Left lung (tissue), 10 donors: Measurements from ENCODE around the gene GAS2. TPM values are rescaled to one million over a fixed set of nuclear protein-coding genes. Genes with fewer than 3 reads are reported as not detected.

ENCODE experiments used
- ATAC-seq: fragments of 200-7000 bp; cut with Tn5 transposase; one replicate; pipeline ENCODE4 v1.9.1; 2020; ENCODE audit warnings: moderate library complexity
- DNase-seq, 4 donors: peaks; one replicate each; pipeline ENCODE4 v3.0.0-alpha.2; 2013 to 2020
- H3K27ac ChIP-seq, 2 donors: fragments of 200-600 bp; sonication (generic) in 1 of 2; one replicate each; pipeline versions ENCODE4 v1.5.0 to v1.8.0; 2020 to 2021
- H3K27me3 ChIP-seq, 2 donors: fragments of 200-600 bp; sonication (generic) in 1 of 2; one replicate each; pipeline versions ENCODE4 v1.5.0 to v1.8.0; 2020 to 2021
- H3K36me3 ChIP-seq, 2 donors: fragments of 200-600 bp; sonication (generic) in 1 of 2; one replicate each; pipeline versions ENCODE4 v1.5.0 to v1.8.0; 2020 to 2021
- H3K4me1 ChIP-seq, 2 donors: fragments of 200-600 bp; one replicate each; pipeline ENCODE4 v1.8.0; 2021
- H3K4me3 ChIP-seq, 2 donors: fragments of 200-600 bp; sonication (generic) in 1 of 2; one replicate each; pipeline versions ENCODE4 v1.5.0 to v1.8.0; 2020 to 2021; ENCODE audit warnings: mild to moderate bottlenecking in 1 of 2
- H3K9me3 ChIP-seq, 2 donors: fragments of 200-600 bp; sonication (generic) in 1 of 2; one replicate each; pipeline versions ENCODE4 v1.5.0 to v1.8.0; 2020 to 2021
- intact Hi-C, 2 donors: fragments of 100-400 bp; cut with DNase I; formaldehyde crosslinking; loops; one replicate each; pipeline versions ENCODE4 v1.11.2 to v1.14.2; 2022
- polyA plus RNA-seq, 6 donors: library from polyadenylated mRNA; unstranded; fragments of 120-200 nt; gene quantifications; one replicate each; pipeline ENCODE4 v1.2.1, GENCODE V29; 2013; ENCODE audit not compliant: insufficient read length in 6 of 6
- total RNA-seq, 2 donors: library from RNA; stranded (reverse); fragmentation: NEBNext Ultra II Directional; extraction: Animal tissue kit (Norgen Biotek cat#: 25700); gene quantifications; one replicate each; pipeline ENCODE4 v1.2.1, GENCODE V29; 2021
- TF ChIP-seq, protein P1 (sequence below), 2 donors: fragments of 200-600 bp; sonication (generic) in 1 of 2; IDR thresholded peaks; one replicate each; pipeline versions ENCODE4 v1.5.0 to v1.8.0; 2021; ENCODE audit warnings: antibody characterized with exemption in 2 of 2
- donor health status: DM: no; HTN: yes; CAD: no.
- donor health status: DM: no; HTN: no; CAD: no.

The GAS2 gene
- total and polyA plus RNA-seq, 8 donors: 0.96 to 12.0 (median 9.7) TPM

DNA sequence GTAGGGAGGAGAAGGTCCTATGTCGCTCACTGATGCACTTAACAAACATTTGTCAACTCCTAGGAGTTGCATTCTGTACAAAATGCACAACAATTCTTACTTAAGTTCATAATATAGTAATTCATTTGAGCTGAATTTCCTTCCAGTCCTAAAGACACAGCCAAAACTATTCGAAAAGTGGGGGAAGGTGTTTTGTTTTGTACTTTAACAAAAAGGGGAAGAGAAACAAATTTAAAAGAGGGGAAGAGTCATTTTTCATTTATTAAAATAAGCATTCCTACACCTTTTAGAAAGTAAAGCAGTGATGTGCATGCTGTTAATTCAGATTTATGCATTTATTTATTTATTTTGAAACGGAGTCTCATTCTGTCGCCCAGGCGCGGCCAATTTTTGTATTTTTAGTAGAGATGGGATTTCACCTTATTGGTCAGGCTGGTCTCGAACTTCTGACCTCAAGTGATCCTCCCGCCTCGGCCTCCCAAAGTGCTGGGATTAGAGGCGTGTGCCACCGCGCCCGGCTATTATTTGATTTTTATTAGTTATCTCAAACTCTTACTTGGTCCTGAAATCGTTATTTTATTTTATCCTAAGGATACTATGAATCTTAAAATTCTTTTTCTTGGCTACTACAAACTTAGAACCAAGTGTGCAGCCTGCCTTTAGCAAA lies 39.7 kb upstream of the GAS2 start:
- Histone ChIP-seq H3K9me3 (no peaks in the 10 kb centered on the region), H3K4me1 (peaks cover 6 to 15% of the 10 kb centered on the region in 2 donors), H3K27ac (peak overlapping the region; percentile 87 to 91), H3K27me3 (no peaks in the 10 kb centered on the region), H3K36me3 (no peaks in the 10 kb centered on the region), H3K4me3 (peak overlapping the region in 1 of 2 donors; percentile 71)
- ATAC-seq (no peak), DNase-seq (peak in 1 of 4 donors; percentile 4)
- intact Hi-C loops: no loop called here
- TF ChIP-seq, protein P1, sequence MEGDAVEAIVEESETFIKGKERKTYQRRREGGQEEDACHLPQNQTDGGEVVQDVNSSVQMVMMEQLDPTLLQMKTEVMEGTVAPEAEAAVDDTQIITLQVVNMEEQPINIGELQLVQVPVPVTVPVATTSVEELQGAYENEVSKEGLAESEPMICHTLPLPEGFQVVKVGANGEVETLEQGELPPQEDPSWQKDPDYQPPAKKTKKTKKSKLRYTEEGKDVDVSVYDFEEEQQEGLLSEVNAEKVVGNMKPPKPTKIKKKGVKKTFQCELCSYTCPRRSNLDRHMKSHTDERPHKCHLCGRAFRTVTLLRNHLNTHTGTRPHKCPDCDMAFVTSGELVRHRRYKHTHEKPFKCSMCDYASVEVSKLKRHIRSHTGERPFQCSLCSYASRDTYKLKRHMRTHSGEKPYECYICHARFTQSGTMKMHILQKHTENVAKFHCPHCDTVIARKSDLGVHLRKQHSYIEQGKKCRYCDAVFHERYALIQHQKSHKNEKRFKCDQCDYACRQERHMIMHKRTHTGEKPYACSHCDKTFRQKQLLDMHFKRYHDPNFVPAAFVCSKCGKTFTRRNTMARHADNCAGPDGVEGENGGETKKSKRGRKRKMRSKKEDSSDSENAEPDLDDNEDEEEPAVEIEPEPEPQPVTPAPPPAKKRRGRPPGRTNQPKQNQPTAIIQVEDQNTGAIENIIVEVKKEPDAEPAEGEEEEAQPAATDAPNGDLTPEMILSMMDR (IDR thresholded peaks at IDR 0.05): no peak

DNA sequence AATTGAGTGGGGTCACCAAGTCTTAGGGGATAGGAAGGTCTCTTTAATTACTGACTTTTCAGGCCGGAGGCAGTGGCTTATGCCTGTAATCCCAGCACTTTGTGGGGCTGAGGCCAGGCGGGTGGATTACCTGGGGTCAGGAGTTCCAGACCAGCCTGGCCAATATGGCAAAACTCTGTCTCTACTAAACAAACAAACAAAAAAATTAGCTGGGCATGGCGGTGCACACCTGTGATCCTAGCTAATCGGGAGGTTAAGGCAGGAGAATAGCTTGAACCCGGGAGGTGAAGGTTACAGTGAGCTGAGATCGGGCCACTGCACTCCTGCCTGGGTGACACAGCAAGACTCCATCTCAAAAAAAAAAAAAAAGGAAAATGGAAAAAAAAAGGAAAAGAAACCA lies 39.0 kb upstream of the GAS2 start:
- ATAC-seq (no peak), DNase-seq (no peak)
- intact Hi-C loops: no loop called here
- TF ChIP-seq, protein P1 (IDR thresholded peaks at IDR 0.05): no peak
- peaks cover 6 to 15% of the 10 kb centered on the region in 2 donors for H3K4me1 ChIP-seq
- H3K27me3 ChIP-seq: no peaks in the 10 kb centered on the region
- no peak overlapping the region for H3K4me3 ChIP-seq
- no peaks in the 10 kb centered on the region for H3K9me3 ChIP-seq
- H3K27ac ChIP-seq: no peak overlapping the region
- H3K36me3 ChIP-seq: no peaks in the 10 kb centered on the region

DNA sequence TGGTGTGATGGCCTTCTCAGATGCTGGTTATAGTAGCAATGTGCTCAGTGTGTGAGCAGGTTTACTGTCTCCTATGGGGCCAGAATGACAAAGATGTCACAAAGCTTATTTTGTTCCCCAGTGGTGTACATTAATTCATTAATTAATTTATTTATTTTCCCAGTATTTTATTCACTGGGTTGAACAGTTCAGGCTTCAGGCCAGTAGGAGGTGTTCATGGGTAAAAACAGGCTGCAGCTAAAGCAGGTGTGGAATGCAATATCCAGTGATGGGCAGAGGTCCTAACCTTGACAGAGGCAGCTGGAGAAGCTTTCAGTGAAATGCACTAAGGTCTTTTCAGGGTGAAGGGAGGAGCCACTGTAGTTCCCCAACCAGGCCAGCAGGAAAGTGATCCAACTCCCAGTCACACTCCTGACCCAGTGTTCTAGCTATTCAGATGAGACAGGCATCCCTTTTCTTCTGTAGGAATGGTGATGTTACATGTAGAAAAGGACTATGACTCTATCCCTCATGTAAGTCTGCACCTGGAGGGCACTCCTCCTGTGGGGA lies 33.0 kb upstream of the GAS2 start:
- TF ChIP-seq, protein P1 (IDR thresholded peaks at IDR 0.05): no peak
- Histone ChIP-seq H3K4me1 (no peaks in the 10 kb centered on the region), H3K27me3 (no peaks in the 10 kb centered on the region), H3K36me3 (no peaks in the 10 kb centered on the region), H3K9me3 (no peaks in the 10 kb centered on the region), H3K4me3 (no peak overlapping the region), H3K27ac (no peak overlapping the region)
- ATAC-seq: no peak
- DNase-seq: no peak
- intact Hi-C loops: no loop called here

DNA sequence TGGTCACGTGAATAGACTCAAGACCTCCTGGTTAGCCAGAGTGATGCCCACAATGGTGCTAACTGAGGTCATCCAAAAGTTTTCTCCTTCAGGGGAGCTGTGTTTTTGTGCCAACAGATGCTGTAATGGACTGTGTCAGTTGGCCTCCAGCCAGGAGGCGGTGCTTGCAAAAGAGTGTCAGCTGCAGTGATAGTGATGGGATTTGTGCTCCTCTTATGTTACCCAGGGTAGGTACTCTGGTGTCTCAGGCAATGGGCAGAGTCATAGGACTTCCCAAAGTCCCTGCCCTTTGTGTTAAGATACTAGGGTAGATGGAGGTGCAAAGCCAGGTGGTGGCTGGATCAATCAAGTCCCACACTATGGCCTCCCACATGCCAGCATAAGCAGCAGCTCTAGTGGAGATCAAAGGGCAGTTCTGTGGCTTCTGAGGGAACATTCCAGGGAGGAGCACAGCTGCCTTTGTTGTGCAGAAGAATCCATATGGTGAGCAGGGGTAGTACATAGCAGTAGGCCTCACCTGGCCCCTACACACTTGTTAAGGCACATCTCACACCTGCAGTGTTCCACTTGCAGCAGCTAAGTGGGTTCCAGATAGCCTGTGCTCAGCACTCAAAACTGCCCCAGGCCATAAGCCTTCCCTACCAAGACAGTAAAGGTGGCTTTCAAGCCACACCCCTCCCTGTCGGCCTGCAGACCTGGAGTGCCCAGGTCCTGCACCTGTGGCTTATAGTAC lies 31.3 kb upstream of the GAS2 start:
- Histone ChIP-seq H3K9me3 (no peaks in the 10 kb centered on the region), H3K27me3 (no peaks in the 10 kb centered on the region), H3K4me1 (no peaks in the 10 kb centered on the region), H3K4me3 (no peak overlapping the region), H3K27ac (no peak overlapping the region), H3K36me3 (no peaks in the 10 kb centered on the region)
- TF ChIP-seq, protein P1 (IDR thresholded peaks at IDR 0.05): no peak
- DNase-seq (peak in 1 of 4 donors; percentile 7), ATAC-seq (no peak)
- intact Hi-C loops: no loop called here

DNA sequence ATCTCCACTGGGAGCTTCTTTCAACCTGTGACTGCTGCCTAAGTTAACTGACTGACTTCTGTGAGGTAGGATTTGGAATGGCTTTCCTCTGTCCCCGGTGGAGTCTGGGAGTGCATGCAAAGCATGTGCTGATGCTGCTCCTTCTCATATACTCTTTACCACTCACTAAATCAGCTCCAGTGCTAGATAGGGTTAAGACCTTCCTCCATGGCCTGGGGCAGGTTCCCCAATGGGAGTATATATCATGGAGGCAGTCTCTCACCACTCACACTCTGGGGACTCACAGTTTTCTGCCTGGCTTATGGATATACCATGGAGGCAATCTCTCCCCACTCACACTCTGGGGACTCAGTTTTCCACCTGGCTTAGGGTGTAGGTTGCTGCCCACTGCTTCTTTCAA lies 30.7 kb upstream of the GAS2 start:
- Histone ChIP-seq H3K36me3 (no peaks in the 10 kb centered on the region), H3K9me3 (no peaks in the 10 kb centered on the region), H3K4me1 (no peaks in the 10 kb centered on the region), H3K4me3 (no peak overlapping the region), H3K27me3 (no peaks in the 10 kb centered on the region), H3K27ac (no peak overlapping the region)
- TF ChIP-seq, protein P1 (IDR thresholded peaks at IDR 0.05): no peak
- no peak for DNase-seq
- intact Hi-C loops: no loop called here
- no peak for ATAC-seq
